Breast epithelium (tissue), 3 donors: Measurements from ENCODE around the gene SLC10A2.

Experiments used
- POLR2AphosphoS5 ChIP-seq, 3 donors: sonication (generic); formaldehyde crosslinking; IDR thresholded peaks; one replicate each; pipeline ENCODE4 v1.6.1; 2017; ENCODE audit warnings: antibody characterized with exemption in 3 of 3
- TF ChIP-seq, protein P1 (sequence below), 3 donors: fragments of 450-650 bp; IDR thresholded peaks; one replicate each; pipeline ENCODE4 v1.5.1; 2016 to 2017; ENCODE audit warnings: antibody characterized with exemption in 3 of 3, mild to moderate bottlenecking in 3 of 3, moderate library complexity in 3 of 3

GRCh38 chr13:103012646-103013045 is 53.6 kb downstream of the SLC10A2 start:
- TF ChIP-seq, protein P1, sequence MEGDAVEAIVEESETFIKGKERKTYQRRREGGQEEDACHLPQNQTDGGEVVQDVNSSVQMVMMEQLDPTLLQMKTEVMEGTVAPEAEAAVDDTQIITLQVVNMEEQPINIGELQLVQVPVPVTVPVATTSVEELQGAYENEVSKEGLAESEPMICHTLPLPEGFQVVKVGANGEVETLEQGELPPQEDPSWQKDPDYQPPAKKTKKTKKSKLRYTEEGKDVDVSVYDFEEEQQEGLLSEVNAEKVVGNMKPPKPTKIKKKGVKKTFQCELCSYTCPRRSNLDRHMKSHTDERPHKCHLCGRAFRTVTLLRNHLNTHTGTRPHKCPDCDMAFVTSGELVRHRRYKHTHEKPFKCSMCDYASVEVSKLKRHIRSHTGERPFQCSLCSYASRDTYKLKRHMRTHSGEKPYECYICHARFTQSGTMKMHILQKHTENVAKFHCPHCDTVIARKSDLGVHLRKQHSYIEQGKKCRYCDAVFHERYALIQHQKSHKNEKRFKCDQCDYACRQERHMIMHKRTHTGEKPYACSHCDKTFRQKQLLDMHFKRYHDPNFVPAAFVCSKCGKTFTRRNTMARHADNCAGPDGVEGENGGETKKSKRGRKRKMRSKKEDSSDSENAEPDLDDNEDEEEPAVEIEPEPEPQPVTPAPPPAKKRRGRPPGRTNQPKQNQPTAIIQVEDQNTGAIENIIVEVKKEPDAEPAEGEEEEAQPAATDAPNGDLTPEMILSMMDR (IDR thresholded peaks at IDR 0.05): no peak
- no peak for TF ChIP-seq POLR2AphosphoS5 (IDR thresholded peaks at IDR 0.05)
